Fibroblast of mammary gland (primary cell): ENCODE measurements around the gene SLC5A2.
"Not testable (repeated sequence)": the region's sequence is repeated elsewhere in the genome, so short reads cannot be mapped to it uniquely, and the experiment has no call there.

Experiments used
- DNase-seq: peaks from one replicate; pipeline ENCODE4 v3.0.0-alpha.2; 2010; ENCODE audit warnings: low read depth
- H3K4me3 ChIP-seq: 2 replicates; pipeline ENCODE4 v1.5.1; 2011; ENCODE audit warnings: low read depth, mild to moderate bottlenecking, low read length, moderate library complexity; ENCODE audit not compliant: control insufficient read depth
- TF ChIP-seq, protein P1 (sequence below): conservative IDR thresholded peaks from 2 replicates; pipeline ENCODE4 v1.5.1; 2011; ENCODE audit warnings: low read depth, low read length, inconsistent platforms; ENCODE audit not compliant: control insufficient read depth, insufficient read depth

SLC5A2 gene

DNA sequence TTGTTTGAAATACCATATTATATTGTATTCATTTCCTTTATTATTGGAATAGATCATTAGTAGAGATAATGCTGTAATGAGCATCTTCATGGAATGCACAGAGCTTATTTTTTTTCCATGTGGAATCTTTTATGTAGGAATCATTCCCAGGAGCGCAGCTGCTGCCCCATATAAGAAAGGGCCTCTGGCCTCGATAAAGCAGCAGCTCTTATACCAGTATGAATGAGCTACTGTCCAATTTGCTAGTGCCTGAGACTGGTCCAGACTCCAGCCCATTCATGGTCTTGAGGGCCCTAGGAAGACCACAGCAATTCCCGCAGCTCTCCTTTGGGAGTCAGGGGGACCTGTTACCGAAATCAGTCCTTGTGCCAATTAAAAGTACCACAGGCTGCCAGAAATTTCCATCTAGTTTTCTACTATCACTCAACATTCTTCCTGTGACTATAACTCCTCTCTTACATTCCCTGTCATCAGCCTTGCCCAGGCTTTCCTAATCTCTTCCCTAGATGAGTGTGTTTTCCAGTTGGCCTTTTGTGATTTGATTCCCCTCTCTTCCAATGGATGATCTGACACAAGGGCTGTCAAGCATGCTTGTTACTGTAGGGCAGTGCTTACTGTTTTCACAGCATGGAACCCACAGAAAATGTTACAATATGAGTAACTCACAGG, 42.3 kb upstream of the SLC5A2 start:
- no peak for DNase-seq
- TF ChIP-seq, protein P1, sequence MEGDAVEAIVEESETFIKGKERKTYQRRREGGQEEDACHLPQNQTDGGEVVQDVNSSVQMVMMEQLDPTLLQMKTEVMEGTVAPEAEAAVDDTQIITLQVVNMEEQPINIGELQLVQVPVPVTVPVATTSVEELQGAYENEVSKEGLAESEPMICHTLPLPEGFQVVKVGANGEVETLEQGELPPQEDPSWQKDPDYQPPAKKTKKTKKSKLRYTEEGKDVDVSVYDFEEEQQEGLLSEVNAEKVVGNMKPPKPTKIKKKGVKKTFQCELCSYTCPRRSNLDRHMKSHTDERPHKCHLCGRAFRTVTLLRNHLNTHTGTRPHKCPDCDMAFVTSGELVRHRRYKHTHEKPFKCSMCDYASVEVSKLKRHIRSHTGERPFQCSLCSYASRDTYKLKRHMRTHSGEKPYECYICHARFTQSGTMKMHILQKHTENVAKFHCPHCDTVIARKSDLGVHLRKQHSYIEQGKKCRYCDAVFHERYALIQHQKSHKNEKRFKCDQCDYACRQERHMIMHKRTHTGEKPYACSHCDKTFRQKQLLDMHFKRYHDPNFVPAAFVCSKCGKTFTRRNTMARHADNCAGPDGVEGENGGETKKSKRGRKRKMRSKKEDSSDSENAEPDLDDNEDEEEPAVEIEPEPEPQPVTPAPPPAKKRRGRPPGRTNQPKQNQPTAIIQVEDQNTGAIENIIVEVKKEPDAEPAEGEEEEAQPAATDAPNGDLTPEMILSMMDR: no peak
- H3K4me3 ChIP-seq: no peak overlapping the region

DNA sequence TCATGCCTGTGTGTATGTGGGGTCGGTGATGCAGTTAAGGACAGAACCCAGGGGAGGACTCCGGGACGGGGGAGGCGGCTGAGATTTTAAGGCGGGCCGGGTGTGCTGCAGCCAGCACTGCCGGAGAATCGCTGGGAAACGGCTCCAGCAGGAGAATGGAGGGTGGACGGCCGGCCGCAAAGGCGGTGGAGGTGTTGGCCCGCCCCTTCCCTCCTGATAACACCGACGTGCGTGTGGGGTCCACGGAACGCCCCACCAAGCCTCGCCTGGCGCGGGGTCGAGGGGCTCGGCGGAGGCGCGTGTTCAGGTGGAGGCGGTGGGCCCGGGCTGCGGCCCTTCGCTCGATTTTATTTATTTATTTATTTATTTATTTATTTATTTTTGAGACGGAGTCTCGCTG, 41.0 kb upstream of the SLC5A2 start:
- DNase-seq: no peak
- peak overlapping the region; percentile 68 for H3K4me3 ChIP-seq
- TF ChIP-seq, protein P1: no peak

DNA sequence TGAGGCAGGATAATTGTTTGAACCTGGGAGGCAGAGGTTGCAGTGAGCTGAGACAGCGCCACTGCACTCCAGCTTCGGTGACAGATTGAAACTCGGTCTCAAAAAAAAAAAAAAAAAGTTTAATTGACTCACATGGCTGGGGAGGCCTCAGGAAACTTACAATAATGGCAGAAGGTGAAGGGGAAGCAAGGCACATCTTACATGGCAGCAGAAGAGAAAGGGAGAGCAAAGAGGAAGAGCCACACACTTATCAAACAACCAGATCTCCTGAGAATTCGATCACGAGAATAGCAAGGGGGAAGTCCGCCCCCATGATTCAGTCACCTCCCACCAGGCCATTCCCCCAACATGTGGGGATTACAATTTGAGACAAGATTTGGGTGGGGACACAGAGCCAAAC, 37.0 kb upstream of the SLC5A2 start:
- DNase-seq, H3K4me3 ChIP-seq: not testable (repeated sequence)

DNA sequence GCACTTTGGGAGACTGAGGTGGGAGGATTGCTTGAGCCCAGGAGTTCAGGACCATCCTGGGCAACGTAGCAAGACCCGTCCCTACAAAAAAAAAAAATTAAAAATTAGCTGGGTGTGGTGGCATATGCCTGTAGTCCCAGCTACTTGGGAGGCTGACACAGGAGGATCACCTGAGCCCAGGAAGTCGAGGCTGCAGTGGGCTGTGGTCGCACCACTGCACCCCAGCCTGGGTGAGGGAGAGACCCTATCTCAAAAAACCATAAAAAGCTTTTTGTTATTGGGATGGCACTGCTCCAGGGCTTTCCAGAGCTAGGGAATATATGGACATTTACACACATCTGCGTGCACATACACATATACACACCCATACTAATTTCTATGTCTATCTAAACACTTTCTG, 31.7 kb upstream of the SLC5A2 start:
- H3K4me3 ChIP-seq: no peak overlapping the region
- TF ChIP-seq, protein P1: no peak
- no peak for DNase-seq

DNA sequence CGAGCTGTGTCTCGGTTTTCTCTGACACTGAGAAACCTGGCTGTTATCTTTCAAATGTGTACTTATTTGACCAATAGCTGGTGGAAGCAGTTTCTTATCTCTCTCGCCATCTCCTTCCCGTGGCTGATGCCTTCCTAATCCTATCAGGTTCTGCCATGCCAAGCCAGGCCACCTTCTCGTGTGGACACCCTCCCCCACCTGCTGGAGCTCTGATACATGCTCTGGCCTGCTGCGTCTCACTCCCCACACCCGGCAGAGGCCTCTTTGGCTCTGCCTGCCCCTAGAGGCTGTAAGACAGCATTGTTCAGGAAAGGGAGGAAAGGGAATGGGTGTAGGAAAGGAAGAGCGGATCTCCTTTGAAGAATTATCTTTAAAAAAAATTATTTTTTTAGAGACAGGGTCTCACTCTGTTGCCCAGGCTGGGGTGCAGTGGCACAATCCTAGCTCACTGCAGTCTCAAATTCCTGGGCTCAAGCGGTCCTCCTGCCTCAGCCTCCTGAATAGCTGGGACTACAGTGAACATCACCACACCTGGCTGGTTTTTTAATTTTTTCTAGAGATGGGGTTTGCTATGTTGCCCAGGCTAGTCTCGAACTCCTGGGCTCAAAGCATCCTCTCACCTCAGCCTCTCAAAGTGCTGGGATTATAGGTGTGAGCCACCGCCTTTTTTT, 31.1 kb upstream of the SLC5A2 start:
- H3K4me3 ChIP-seq: no peak overlapping the region
- peak; percentile 74 for DNase-seq
- TF ChIP-seq, protein P1: peak; percentile 73

DNA sequence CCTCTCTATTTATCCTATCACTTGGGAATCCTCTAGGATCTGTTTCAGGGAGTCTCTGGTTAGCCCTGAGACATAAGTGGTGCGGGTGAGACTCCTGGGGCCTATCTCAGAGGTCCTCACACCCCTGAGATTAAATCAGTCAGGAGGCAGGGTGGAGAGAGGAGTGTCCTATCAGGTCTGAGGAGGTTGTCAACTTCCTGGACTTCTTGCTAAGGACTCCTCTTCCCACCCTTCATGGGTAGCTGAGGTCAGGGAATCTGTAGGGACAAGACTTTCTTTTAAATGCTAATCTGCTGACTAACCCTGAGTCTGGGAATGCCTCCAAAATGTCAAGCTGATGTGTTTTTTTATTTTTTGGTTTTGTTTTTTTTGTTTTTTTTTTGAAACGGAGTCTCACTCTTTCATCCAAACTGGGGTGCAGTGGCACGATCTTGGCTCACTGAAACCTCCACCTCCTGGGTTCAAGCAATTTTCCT, 30.3 kb upstream of the SLC5A2 start:
- TF ChIP-seq, protein P1: no peak
- H3K4me3 ChIP-seq: no peak overlapping the region
- peak; percentile 95 for DNase-seq
